NCI-H748 (cell line): ENCODE results near the gene MACROD2.
A peak's percentile ranks its signal among the peaks of the same experiment; 100 is the strongest.

Experiments used
- DNase-seq: peaks from one replicate; lab custom pipeline; 2025; ENCODE audit not compliant: unreplicated experiment; lab: John Stamatoyannopoulos, UW

The MACROD2 gene

GRCh38 chr20:14633507-14633906 lies 638.2 kb downstream of the MACROD2 start:
- DNase-seq = no peak

- DNase-seq = peak; percentile 43
These were observed 639.3 kb downstream of the MACROD2 start for GRCh38 chr20:14634665-14635064.

DNA sequence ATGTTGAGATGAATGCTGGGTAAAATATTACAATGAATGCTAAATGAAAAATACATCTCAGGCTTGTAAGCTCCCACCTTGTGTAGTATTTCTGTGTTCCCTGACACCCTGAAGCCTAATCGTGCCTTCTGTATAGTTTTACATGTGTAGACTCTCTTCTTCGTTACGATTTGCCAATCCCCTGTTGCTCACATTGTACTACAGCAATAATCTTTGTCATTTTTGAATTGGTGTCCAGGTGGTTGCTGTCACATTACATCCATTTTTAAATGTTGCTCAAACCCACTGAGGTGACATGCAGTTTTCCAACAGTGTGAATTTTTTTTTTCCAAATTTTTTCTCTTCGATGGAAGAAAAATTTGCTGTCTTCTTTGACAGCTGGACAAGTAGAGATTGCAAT lies 642.1 kb downstream of the MACROD2 start:
- no peak for DNase-seq

- no peak for DNase-seq
These were observed 647.8 kb downstream of the MACROD2 start for GRCh38 chr20:14643146-14643545.

- peak; percentile 56 for DNase-seq
These were observed 648.2 kb downstream of the MACROD2 start for GRCh38 chr20:14643556-14643955.

GRCh38 chr20:14644306-14645097 lies 649.2 kb downstream of the MACROD2 start:
- peak; percentile 91 for DNase-seq

DNA sequence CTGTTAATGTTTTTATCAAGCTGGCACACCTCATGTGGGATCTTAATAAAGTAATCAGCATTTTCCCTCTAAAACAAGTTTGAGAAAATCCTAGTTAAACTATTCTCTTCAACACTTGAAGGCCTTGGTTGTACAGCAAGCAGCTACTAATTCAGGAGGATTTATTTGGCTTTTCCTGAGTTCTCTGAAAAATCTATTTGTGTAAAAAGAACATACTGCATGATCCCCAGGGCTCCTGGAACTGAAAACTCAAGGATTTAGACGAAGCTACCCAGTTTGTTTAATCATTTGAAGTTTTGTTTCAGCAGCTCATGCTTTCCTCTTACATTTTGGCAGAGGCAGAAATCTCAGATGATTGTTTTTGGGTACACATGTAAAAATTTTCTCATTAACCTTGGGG lies 651.7 kb downstream of the MACROD2 start:
- no peak for DNase-seq

DNA sequence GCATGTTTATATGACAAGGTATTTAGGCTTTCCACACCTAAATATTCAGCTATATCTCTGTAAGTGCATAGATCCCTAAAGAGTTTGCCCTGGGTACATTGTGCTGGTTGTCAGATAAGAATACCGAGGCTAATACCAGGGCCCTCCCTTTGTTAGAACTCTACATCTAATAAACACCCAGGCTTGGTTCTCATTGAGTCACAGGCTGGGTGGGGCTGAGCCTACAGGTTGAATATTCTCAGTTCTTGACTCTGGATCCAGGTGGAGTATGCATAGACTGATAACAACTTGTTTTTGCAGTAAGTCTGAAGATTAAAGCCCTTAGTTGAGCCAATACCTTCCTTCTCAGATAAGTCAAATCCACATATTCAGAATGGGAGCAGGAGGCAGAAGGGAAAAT lies 654.3 kb downstream of the MACROD2 start:
- DNase-seq = no peak

- peak; percentile 78 for DNase-seq
These were observed 662.1 kb downstream of the MACROD2 start for GRCh38 chr20:14657266-14658005.

- no peak for DNase-seq
These were observed 668.8 kb downstream of the MACROD2 start for GRCh38 chr20:14664101-14664500.

DNA sequence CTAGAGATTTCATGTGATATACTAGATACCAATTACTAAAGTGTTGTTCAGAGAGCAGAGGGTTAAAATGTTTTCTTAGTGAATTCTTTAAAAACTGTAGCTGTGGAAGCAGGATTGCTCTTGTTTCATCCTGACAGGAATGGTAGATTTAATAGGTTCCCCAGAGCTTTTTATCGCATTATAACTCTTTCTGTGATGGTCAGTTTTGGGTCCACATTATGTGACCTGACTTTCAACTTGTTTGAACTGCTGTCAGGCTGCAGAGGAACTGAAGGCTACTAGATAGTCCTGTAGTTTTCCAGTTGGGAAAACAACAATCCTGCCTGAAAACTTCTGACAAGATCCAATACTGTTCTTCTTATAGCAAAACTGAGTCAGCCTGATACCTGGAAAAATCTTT lies 671.4 kb downstream of the MACROD2 start:
- no peak for DNase-seq

GRCh38 chr20:14667226-14667625 lies 671.9 kb downstream of the MACROD2 start:
- DNase-seq = no peak

GRCh38 chr20:14672066-14672465 lies 676.8 kb downstream of the MACROD2 start:
- no peak for DNase-seq

DNA sequence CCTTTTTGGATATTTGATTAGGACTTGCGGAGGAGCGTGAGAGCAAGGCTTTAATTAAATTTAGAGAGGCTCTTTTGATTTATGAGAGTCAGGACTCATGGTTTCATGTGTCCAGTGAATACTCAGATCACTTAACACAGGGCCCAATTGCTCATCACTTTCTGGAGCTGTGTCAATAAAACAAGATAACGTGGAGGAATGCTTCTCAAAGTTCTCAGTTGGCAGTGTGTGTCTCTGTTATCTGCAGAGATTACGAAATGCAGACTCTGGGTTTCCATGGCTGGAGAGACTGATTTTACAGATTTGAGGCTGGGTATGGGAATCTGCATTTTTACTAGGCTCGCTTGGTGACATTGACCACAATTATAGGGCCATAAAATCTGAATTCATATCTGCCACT lies 677.8 kb downstream of the MACROD2 start:
- DNase-seq = no peak

- DNase-seq = no peak
These were observed 682.1 kb downstream of the MACROD2 start for GRCh38 chr20:14677455-14677854.

DNA sequence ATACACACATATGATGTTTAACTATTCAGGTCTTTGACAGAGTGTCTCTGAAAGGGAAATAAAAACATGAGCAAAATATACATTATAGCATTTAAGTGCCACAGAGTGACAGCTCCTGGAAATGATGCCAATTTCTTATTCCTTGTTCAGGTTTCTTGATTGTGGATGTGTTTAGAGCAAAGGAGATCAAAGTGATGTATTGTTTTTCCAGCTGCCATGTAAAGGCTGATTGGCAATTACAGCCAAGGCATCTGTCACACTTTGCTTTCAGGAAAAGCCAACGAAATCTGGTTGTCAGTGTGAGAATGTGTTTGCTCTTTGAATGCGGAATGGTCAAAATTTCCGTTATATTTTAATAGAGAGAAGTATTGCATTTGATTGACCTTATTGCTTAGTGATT lies 689.9 kb downstream of the MACROD2 start:
- no peak for DNase-seq

DNA sequence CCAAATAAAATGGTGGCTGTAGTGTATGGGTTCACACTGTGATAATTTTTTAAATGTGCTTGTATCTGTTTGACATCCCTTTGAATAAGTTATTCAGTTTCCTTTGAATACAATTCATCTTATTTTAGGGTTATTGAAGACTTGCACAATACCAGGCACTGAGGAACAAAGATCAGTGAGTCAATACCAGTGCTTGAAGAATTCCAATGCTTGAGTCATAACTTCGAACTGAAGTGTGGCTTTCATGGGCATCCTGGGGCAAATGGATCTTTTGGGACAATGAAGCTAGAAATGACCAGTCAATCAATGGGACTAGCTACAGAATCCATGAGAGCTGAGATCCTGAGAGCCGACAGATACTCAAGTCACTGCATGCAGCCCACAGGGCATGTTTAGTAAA lies 692.0 kb downstream of the MACROD2 start:
- DNase-seq = no peak

DNA sequence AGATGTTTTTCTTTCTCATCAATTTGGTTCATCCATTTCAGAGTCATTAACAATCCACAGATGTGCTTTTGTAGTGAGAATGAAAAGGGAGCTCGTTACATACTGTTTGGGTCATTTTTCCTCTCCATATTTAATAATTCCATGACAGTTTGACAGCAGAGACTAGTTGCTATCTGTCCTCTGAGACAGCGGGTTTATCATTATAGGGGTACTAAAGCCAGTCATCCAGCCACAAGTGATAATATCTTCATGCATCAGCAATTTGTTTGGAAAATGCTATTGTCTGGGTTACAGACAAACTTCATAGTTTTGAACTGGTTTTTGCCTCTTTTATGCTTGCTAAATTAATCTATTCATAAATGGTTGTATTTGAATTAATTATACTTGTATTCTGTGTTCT lies 692.7 kb downstream of the MACROD2 start:
- DNase-seq = no peak

DNA sequence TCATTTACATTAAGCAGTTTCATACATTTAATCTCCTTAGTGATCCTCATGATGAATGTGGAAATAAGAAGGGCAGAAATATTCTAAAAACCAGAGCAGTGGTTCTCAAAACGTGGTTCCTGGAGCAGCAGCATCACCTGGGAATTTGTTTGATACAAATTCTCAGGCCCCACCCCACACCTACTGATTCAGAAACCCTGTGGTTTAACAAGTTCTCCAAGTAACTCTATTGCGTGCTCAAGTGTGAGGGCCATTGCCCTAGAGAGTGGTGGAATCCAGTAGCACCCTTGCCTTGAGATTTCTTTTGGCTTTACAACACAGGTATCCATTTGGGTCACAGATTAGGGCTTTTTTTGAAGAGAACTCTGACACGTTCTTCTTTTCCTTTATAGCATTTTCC lies 696.7 kb downstream of the MACROD2 start:
- no peak for DNase-seq

DNA sequence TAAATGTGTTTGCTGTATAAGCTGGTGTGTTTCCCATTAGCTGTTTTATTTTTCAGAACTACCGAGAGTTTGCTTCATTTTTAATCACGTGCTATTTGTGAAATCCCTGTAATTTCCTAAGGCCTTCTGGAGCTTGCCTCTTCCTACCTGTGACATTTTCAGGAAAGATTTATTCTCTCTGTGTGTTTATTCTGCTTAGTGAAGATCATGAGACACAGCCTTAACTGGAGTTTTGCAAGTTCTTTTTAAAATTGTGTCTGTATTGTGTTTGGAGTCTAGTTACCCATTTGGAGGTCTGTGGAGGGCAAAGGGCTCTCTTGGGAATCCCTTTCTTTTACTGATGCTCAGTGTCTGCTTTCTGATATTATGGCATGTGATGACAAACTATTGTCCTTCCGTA lies 701.2 kb downstream of the MACROD2 start:
- no peak for DNase-seq

- no peak for DNase-seq
These were observed 701.6 kb downstream of the MACROD2 start for GRCh38 chr20:14696937-14697336.

GRCh38 chr20:14698125-14698524 lies 702.8 kb downstream of the MACROD2 start:
- DNase-seq = no peak
